C4-2B (cell line): ENCODE results near the gene COMMD1.
"Not testable (repeated sequence)": the region's sequence is repeated elsewhere in the genome, so short reads cannot be mapped to it uniquely, and the experiment has no call there.

Experiments
- H3K27ac ChIP-seq: fragments of 450-650 bp; 2 replicates; pipeline ENCODE4 v1.5.1; 2017
- CTCF ChIP-seq: fragments of 450-650 bp; conservative IDR thresholded peaks from 2 replicates; pipeline ENCODE4 v1.5.1; 2017; ENCODE audit warnings: mild to moderate bottlenecking
- ZFX ChIP-seq: fragments of 450-650 bp; IDR thresholded peaks from 2 replicates; pipeline ENCODE4 v1.6.1; 2017

COMMD1 gene

GRCh38 chr2:62147610-62148301 lies 242.3 kb downstream of the COMMD1 start:
- no peak overlapping the region for H3K27ac ChIP-seq
- TF ChIP-seq ZFX (no peak), CTCF (no peak)

DNA sequence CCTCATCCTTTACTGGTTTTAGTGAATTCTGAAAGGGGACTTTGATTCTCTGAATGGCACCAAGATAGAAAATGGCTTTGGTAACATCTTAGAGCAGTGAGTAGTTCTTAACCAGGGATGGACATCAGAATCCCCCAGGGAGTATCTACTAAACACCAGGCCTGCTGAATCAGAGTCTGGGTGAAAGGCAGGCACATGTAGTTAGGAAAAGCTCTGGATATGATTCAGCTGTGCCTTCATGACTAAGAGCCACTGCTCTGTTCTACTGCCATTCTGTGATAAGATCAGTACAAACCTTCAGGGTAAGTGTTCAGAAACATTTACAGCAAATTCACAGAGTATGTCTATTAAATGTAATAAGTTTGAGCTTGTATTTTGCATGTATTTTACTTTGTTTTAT lies 244.2 kb downstream of the COMMD1 start:
- H3K27ac ChIP-seq = no peak overlapping the region
- no peak for TF ChIP-seq ZFX
- TF ChIP-seq CTCF = no peak

DNA sequence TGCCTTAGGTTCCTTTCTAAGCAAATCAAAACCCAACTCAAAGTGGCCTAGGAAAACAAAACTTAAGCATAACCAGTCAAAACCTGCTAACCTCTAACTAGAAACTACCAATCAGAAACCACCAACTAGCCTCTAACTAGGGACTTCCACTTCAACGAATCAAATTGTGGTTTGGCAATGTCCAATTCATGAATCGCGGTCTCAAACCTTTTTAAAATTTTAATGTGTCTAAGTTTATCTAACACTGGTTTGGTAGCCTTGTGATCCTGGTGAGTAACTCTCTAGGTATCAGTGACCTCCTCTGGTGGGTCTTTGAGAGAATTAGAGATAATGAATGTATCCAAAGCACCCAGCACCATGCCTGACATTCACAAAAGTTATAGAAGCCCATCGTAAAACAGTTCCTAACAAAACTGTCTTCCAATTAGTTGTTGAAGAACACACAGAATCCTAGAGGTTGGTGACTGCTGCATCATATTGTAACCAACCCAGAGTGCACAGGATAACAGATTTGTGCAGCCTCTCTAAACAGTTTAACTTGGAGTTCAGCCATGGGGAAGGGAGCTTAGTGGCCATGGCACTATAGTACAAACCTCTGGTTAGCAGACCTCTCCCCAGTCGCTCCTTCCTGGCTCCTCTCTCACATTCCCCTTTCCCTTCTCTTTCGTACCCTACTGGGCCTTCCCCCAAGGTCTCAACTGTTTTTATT lies 245.3 kb downstream of the COMMD1 start:
- no peak overlapping the region for H3K27ac ChIP-seq

DNA sequence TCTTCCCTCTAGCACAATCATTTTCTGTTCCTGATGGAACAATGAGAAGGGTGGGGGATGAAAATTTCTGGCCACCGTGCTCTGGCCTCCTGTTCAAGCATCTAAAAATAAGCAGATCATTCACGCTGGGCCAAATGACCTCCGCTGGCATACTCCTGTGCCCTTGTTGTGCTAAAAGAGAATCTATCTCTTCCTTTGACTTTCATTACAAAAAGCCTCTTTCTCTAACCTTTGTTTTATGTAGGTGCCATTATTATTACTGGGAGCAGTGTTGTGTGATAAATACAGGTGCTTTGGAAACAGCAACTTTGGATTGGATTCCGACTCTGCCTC lies 245.8 kb downstream of the COMMD1 start:
- TF ChIP-seq ZFX = no peak
- TF ChIP-seq CTCF = no peak
- H3K27ac ChIP-seq = no peak overlapping the region

More for the DNA sequence above, 245.3 kb downstream of the COMMD1 start:
- TF ChIP-seq ZFX (no peak), CTCF (no peak)

GRCh38 chr2:62152000-62152399 lies 246.5 kb downstream of the COMMD1 start:
- TF ChIP-seq ZFX (no peak), CTCF (no peak)
- H3K27ac ChIP-seq = no peak overlapping the region

- H3K27ac ChIP-seq = no peak overlapping the region
- TF ChIP-seq ZFX (no peak), CTCF (no peak)
Observed at GRCh38 chr2:62156861-62157496, 251.5 kb downstream of the COMMD1 start.

DNA sequence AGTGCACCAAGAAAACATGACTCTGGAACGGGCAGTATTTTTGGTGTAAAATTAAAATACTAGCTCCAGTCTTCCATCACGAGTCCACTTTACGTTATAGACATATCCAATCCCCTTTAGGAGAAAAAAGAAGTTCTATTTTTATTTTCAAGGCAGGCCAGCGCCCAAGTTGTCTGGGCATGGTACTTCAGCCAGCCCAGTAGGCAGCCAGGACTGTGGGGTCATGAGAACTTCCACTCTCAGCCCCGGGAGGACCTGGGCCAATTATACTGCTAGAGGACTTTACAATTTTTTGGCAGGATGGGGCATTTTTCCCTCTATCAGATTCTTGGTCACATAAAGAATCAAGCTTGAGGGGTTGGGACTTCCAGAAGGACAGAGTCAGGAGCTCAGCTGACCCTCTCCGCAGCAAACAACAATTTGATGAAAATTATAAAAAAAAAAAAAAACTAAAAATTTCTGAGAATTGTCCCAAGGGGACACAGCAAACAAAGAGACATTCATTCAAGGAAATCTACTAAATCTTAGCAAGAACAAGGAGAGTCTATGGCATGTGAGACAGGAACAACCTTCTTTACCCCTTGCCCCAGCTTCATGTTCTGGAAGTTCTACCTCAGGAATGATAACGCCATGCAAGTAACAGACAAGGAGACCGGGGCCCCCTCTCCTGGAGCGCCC lies 253.1 kb downstream of the COMMD1 start:
- TF ChIP-seq ZFX (no peak), CTCF (no peak)
- no peak overlapping the region for H3K27ac ChIP-seq

- H3K27ac ChIP-seq = not testable (repeated sequence)
Observed at GRCh38 chr2:62160691-62161090, 255.2 kb downstream of the COMMD1 start.
